NCI-H345 treated with DMSO at 0.1 percent for 48 hours (cell line): ENCODE measurements around the gene ATF3.
"Not testable (repeated sequence)": the region's sequence is repeated elsewhere in the genome, so short reads cannot be mapped to it uniquely, and the experiment has no call there.

Experiments used
- DNase-seq: peaks from one replicate; lab custom pipeline; 2025; ENCODE audit not compliant: unreplicated experiment; lab: John Stamatoyannopoulos, UW

ATF3 gene

DNA sequence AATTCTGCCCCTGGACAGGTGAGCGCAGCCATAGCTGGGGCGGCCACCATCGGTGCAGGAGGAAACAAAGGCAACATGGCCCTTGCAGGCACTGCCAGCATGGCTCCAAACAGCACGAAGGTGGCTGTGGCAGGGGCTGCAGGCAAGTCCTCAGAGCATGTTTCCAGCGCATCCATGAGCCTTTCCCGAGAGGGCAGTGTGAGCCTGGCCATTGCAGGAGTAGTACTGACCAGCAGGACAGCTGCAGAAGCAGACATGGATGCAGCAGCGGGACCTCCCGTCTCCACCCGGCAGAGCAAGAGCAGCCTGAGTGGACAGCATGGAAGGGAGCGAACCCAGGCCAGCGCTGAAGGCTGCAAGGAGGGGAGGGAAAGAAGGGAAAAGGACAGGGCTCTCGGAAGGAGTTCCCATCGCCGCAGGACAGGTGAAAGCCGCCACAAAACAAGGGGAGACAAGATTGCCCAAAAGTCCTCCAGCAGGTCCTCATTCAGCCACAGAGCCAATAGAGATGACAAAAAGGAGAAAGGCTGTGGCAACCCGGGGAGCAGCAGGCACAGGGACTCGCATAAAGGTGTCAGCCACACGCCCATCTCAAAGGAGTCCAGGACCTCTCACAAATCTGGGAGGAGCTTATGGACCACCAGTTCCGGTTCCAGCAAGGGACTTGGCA is 17.4 kb downstream of the ATF3 start:
- DNase-seq = no peak

DNA sequence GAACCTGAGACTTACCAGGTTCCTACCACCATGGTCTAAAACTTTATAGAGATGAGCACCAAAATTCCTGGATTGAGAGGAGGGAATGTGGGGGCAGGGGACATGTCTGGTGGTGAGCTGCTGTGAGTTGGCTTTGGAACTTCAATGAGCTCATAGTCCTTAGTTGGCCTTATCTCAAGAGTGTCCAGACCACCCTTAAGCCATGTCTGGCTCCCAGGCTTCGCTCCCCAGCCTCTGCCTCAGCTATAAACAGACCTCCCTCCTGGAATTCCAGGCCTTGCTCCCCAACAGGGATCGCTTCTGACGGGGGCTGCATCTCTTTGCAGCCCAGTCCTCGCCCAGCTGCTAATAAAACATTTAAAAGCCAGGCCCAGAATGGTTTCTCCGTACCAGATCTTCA is 19.5 kb downstream of the ATF3 start:
- no peak for DNase-seq

DNA sequence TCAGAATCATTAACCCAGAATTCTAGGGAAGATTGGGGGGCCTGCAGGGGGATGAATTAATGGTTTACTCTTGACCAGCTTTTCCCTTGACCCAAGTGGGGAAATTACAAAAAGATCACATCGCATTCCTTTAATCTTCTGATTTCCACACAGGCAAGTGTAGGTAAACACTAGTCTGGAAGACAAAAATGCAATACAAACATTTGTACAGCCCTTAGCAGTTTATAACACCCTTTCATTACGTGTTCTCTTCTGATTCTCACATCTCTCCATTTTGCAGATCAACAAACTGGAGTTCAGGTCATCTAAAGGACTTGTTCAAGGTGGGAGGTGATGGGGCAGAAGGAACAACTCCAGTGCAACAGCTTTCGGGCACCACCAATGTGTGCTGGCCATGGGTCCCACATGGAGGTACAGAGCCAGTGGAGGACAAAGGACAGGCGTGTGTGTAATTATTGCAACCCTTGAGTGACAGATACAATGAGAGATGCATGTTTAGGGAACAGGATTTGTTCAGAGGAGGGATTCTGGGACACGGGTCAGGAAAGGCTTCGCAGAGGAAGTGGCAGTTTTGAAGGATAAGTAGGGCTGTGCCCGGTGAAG is 20.4 kb downstream of the ATF3 start:
- no peak for DNase-seq

DNA sequence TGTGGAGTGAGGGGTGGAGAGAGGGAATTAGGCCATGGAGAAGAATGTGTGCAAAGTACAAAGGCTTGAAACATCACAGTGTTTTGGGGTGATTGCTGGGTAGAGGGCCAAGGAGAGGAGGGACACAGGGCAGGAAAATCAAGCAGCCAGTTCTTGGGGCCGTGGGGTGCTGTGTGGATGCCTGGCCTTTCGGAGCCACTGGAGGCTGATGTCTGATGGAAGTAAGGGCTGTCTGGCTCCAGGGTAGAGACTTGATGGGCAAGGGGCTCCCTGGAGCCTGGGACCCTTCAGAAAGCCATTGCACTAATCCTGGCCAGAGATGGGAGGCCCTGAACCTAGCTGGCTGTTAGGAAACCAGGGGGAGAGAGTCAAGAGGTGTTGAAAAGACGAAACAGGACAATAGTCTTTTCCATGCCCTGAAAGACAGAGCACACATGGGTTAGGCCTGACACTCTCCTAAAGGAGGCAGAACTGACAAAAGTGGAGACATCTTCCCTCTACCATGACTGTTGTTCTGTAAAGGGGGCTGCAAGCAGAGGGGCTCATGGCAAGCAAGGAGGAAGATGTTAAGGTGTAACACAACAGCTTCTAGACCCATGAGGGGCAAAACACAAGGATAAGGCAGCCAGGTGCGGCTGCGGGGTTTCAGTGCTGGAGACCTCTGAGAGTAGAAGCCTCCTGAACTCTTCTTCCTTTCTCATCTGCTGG is 21.0 kb downstream of the ATF3 start:
- no peak for DNase-seq

DNA sequence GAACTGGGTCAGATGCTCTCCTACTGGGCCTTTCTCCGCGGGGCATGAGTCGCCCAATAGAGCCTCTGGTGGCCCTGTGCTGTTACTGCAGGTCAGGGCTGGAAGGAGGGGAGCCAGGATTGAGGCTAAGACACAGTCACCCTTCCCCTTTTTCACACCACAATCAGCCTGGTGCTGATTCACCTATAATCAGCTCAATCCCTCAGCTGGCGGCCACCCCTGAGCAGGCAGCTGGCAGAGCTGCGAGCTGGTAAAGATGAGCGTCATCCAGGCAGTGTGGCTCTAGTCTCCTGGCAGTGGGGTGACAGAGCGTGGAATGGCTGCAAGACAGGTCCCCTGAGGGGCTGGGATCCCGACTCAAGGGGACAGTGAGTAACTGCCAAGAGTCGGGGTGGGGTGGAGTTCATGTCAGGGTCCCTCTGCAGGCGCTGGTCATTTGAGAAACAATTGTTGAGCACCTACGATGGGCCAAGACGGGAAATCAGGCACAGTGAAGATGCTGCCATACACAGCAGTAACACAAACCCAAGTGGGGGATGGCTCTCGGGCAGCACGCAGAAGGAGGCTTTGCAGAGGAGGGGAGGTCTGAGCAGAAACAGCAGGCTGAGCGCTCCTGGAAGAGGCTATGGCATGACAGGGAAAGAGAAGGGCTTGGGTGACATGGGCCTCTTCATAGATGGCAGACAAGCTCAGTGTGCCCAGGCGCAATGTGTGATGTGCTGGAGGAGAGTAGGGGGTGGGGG is 21.8 kb downstream of the ATF3 start:
- no peak for DNase-seq

DNA sequence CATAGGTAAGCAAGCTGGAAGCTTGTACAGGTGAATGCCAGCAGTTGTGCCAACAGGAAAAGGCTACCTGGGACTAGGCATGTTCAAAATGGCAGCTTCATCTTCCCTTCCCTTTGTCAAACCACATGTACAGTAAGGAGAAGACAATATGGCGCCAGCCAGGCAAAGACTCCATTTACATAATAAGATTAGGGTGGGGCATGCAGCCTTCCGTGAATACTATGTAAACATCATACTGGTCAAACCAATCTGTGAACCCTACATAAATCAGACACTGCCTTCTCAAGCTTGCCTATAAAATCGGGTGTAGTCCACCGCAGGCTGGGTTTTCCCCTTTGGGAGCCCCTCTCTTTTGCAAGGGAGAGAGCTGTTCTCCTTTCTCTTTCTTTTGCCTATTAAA is 24.6 kb downstream of the ATF3 start:
- no peak for DNase-seq

DNA sequence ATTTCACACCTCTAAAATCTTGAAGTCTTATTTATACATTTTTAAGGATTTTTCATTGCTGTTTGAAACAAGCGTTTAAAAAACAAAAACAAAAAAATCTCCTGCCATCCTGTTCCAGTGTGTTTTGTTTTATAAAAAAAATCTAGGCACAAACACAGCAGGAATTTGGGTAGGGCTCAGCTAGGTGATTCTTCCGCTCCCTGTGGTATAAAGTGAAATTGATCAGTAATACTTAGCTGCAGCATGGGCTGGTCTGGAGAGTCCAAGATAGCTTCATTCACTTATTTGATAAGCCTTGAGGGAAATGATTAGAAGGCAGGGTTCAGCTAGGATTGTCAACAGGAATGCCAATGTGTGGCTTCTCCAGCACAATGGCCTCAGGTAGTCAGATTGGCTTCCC is 25.7 kb downstream of the ATF3 start:
- DNase-seq = no peak

DNA sequence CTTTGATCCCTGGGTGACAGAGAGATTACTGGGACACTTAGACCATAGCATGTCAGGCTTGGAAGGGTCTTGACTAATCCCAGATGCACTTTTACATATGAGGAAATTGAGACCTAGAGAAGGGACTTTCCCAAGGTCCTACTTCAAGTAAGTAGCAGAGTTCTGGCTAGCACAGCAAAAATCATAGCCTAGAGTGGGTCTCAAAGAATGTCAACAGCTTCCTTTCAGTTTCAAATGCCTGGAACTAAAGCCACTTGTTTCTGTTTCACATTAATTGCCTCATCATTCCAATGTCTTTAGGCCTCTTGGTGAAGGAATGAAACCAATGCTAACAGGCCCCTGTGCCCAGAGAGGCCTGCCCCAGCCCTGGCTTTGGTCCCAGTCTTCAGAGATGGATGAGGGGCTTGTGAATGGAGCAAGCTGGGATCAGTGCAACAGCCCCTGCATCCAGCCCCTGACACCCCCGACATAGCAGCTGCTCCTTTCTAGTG is 26.6 kb downstream of the ATF3 start:
- DNase-seq = no peak

DNA sequence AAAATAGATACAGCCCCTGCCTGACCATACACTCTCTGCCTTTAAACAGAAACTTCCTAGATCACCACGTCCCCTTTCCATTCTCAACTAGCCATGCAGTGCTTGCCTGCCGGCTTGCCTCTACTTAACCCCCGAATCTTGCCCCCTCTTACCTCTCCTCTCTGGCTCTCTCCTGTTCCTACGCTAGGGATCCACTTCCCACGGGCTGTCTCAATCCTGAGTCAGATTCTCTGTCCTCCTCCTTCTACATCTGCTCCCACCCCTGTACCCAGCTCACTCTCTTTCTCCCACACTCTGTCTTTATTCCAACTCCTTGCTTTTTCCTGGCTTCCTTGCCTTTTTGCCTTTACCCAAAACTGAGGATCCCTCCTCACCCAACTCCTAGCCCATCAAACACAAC is 29.3 kb downstream of the ATF3 start:
- no peak for DNase-seq

DNA sequence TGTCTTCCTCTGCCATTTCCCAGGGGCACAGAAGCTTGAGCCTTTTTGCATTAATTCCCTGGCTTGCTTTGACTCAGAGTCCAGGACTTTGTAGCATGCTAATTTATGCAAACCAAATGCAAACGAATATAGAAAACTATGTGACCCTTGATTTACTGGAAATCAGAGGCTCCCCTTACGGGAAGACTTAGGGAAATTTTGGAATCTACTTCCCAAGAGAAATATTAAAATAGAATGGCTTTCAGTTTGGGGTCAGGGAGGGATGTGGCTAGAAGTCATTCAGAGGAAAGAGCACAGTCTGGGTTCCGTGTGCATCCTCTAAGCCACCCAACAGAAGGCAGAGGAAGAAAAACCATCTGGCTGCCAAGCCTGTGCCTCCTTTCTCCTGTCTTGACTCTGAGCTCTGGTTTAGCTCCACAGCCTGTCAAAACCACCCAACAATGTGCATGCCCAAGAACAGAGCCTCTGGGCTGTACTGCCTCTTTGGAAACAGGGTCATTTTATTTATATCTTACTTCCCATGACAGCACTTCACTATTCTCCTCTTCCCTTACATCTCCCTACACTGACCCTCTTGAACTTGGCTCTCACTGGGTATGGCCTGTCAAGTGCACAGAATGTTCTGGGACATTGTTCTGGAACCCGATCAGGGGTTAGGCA is 30.1 kb downstream of the ATF3 start:
- DNase-seq = no peak

DNA sequence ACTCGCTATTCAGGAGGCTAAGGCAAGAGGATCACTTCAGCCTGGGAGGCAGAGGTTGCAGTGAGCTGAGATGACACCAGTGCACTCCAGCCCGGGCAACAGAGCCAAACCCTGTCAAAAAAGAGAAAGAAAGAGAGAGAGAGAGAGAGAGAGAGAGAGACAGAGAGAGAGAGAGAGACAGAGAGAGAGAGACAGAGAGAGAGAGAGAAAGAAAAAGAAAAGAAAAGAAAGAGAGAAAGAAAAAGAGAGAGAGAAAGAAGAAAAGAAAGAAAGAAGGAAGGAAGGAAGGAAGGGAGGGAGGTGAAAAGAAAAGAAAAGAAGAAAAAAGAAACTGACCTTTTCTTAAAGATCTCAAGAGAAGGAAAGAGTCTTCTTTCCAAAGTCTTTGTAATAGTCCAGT is 31.0 kb downstream of the ATF3 start:
- not testable (repeated sequence) for DNase-seq

DNA sequence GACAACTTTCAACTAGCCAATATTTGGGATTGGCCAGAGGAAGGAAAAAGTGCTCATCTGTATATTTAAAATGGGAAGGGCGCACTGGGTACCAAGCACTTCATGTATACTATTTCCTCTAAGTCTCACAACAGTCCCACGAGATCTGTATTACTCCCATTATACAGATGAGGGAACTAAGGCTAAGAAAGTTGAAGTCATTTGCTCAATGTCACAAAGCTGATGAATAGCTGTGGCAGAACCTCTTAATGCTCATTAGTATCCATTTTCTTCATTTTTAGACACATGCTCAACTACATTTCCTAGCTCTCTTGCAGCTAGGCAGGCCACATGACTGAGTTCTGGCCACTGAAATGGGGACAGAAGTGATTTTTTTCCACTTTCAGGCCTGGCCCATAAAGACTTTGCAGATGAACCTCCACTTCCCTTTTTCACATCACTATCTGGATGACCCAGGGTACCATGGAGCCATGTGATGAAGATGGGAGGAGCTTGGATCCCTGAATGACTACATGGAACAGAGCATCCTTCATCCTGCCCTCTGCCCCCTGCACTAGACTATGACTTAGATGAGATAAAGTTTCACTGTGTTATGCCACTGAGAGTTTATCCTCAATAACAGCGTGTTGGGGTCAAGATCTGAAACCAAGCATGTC is 31.8 kb downstream of the ATF3 start:
- DNase-seq = no peak

DNA sequence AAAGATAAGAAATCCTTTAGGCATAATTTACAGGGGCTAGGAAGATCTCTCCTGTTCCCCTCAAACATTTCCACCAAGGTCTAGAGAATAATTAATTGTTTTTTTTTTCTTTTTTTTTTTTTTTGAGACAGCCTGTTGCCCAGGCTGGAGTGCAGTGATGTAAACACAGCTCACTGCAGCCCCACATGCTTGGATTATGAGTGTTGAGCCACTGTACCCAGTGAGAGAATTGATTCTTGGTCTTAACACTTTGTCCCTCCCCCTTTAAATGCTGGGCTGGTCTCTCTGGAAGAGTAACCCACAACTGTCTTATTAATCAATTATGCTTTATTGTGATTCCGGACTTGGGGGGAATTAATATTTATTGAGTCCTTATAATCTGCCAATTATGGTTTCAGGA is 33.4 kb downstream of the ATF3 start:
- no peak for DNase-seq

DNA sequence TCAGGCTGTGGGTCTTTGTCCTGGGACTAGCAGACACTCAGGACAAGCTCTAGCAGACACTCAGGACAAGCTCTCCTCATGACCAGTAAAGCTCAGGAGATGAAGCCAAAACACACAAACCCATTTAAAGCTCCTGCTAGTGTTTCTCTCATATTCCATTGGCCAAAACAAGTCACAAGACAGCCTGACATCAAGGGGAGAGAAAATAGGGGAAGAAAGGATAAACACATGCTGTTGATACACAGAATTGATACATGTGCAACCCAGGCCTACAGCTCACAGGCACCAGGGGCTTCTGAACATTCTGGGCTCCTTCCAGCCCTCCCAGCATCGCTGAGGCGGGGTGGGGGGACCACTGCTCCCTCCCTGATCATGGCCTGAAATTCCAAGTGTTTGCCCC is 35.3 kb downstream of the ATF3 start:
- DNase-seq = no peak

DNA sequence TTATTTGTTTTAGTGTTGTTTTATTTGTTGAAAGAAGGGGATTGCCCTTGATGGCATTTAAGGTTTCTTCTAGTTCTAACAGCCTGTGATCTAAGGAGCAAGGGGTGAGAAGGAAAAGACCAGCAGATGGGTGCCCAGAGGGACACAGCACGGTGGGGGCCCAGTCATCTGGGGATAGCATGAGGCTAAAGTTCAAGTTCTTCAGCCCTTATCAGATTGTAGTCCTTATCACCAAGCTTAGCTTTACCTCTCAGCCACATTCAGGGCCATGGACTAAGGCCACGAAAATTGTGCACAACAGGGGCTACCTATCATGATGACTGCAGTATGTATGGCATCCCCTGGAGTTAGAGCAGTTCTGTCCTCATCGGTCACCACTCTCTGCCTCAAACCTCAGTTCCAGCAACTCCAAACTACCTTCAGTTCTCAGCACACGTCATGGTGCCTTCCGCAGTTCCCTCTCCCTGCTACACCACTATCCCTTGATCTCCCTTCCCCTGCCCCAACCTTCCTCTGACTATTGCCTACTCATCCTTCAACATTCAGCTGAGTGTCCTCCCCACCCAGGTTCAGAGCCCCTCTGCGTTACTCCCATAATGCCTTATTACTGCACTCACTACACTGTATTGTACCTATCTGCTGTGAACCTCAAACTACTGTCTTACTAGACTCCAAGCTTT is 36.4 kb downstream of the ATF3 start:
- DNase-seq = no peak

DNA sequence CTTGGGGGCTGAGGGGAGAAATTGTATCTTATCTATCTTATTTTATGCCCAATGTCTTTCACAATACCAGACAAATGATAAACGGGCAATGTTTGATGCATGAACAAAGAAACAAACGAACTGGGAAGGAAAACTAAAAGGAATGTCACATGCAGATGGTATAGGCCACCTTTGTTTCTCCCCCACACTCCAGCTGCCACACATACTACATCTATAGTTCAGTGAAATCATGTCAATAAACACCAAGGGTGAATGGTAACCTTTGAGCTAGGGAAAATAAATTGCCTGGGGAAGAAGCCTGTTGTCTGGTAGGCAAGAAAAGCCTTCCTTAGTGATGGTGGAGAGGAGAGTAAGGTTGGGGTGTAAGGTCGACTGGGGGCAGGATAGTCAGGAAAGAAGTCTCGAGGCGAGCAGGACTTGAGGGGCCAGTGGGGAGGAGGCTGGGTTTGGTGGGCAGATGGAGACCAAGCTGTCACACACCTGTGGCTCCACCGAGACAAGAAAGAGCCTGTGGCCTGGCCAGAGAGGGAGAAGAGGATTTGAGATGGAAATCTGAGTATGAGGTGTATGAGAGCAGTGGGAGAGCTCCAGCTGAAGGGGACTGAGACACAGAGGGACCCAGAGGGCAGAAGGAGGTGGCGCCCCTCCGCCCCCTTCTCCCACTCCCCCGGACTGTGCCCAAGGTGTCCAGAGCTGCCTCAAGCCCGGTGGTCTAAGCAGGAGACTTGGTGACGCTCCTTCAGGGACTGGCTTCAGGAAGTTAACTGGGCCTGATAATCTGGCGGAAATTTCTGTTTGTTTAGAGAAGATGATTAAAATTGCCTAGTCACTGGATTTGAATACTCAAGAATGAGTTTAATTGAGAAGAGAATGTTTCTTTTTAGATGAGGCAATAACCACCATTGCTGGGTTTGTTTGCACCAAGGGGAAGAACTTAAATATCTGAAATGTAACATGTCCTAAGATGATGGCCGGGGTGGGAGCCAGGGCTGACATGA is 37.3 kb downstream of the ATF3 start:
- DNase-seq = no peak

DNA sequence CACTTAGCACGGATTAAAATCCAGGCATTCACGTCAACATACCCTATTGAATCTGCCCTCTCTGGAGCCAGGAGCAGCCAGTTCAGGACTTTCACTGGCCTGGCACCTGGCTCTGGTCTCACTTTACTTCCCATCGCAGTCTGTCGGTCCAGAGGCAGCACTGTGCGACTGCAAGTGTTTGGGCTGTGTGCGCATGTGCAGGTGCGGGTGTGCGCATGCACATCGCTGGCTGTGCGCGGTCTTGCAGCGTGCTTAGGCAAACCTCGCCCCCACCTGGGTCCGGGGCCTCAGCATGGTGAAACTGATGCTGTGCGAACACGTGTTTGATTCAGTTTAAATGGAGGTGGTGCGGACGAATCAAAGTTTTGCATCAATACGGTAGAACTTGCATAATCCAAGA is 38.0 kb downstream of the ATF3 start:
- DNase-seq = no peak

DNA sequence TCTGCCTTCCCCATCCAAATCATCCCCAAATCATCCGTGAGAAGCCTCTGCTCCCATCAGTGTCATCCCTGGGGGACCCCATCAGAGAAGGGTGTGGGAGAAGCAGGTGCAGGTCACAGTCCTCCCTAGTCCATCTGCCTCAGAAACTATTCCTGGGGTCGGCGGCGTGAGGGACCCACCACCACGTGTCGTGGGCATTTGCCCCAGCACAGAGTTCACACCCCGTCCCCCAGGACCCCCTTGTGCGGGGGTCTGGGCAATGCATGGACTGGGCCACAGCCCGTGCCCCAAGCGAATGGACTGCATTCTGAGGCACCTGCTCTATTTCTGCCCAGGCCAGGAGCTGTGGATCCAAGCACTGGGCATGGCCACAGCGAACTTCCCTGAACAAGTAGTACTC is 38.4 kb downstream of the ATF3 start:
- DNase-seq = no peak

DNA sequence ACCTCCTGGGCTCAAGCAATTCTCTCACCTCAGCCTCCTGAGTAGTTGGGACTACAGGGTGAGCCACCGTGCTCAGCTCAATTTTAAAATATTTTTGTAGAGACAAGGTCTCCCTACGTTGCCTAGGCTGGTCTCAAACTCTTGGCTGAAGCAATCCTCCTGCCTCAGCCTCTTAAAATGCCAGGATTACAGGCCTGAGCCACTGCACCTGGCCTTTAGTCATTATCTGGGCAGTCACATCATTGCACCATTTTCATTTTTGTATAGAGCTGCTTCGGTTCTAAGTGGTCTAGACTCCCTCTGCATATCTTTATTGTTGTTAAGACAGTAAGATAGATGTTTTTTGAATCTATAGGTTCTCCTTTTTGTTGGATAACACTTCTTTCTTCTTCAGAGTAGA is 39.9 kb downstream of the ATF3 start:
- no peak for DNase-seq
